HG03432 (cell line): ENCODE measurements around the gene MAN2B1.
A peak's percentile ranks its signal among the peaks of the same experiment; 100 is the strongest.
"Not testable (repeated sequence)": the region's sequence is repeated elsewhere in the genome, so short reads cannot be mapped to it uniquely, and the experiment has no call there.

Source experiments
- ATAC-seq: cut with Tn5 transposase; IDR thresholded peaks from one replicate; pipeline ENCODE4 v1.9.1; 2021; ENCODE audit warnings: mild to moderate bottlenecking, moderate library complexity; ENCODE audit not compliant: unreplicated experiment

Gene MAN2B1

DNA sequence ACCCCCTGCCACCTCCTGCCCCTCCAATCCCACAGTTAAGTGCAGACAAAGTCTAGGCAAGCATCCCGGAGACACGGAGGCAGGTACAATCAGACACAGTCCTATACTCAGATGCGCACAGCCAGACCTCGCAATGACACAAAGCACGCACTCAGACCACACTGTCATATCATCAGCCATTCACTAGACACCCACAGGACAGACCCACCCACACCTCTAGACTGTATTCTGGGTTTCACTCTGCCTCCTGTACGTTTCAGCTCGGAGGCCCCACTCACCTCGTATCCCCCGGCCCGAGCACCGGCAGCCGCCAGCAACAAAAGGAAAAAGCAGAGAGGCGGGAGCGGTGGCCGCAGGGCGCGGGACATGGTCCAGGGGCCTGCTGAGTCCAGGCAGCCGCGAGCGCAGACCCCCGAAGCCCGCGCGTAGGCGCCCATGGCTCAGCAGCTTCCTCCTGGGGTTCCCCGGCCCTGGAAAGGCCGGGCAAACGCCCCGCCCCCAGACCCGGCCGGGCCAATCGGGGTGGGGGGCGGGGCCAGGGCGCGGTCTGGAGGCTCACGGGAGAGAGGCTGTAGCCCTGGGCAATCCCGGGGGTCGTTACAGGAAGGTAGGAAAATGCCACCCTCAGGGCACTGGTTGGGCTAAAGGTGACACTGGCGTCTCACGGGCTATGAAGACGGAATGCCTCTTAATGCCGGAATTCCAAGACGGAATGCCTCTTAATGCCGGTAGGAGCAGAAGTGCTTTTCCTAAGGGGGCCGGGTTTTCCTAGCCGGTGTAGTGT, at the start of gene MAN2B1, which contains the start of gene WDR83:
Gene MAN2B1 (minus strand): TSS at position 478 of the 784 bp plus-strand sequence. CDS start 41 bp downstream, at position 437.
Gene WDR83 (plus strand): TSS at position 543 of the 784 bp plus-strand sequence. CDS start 2,984 bp downstream, outside the sequence.
- ATAC-seq, result peak; percentile 52

DNA sequence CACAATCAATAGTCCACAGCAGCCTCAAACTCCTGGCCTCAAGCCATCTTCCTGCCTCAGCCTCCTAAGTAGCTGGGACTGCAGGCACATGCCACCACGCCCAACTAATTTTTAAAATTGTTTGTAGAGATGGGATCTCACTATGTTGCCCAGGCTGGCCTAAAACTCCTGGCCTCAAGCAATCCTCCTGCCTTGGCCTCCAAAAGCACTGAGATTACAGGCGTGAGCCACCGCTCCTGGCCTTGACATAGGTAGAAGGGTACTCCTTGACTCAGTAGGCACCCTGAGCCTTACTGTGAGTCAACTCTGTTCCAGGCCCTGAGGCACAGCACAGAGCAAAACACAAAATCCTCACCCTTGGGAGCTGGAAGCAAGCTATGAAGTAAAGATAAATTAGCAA, 49.4 kb upstream of the MAN2B1 start:
- ATAC-seq, result no peak

DNA sequence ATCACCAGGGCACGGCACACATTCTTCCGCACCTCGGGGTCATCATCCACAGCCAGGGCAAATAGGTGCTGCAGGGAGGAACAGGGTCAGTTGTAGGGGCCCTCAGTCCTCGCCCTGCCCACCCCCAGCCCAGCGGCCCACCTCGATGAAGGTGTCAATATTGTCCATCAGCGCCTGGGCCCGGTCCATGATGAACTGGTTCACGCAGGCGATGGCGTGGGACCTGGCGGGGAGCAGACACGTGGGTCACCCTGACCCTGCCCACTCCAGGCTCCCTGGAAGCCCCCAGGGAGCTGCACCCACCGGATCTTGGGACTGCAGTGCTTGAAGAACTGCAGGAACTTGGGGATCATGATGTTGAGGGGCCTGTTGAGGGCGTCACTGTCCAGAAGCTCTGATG, 48.6 kb upstream of the MAN2B1 start:
- ATAC-seq, result no peak

DNA sequence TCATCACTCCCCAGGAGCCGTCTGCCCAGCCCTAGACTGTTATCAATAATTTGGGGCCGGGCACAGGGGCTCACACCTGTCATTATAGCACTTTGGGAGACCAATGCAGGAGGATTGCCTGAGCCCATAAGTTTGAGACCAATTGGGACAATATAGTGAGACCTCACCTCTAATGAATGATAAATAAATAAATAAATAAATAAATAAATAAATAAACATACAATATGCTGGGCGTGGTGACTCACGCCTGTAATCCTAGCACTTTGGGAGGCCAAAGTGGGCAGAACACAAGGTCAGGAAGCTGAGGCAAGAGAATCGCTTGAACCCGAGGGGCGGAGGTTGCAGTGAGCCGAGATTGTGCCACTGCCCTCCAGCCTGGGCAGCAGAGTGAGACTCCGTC, 46.8 kb upstream of the MAN2B1 start:
- ATAC-seq, result not testable (repeated sequence)

DNA sequence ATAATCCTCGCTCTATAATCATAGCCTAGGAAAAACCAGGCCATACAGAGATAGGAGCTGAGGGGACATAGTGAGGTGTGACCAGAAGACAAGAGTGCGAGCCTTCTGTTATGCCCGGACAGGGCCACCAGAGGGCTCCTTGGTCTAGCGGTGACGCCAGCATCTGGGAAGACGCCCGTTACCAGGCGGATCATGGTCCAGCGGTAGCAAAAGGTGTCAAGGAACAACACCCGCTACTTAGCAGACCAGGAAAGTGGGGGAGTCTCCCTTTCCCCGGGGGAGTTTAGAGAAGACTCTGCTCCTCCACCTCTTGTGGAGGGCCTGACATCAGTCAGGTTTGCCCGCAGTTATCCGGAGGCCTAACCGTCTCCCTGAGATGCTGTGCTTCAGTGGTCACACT, 45.5 kb upstream of the MAN2B1 start:
- ATAC-seq, result not testable (repeated sequence)

DNA sequence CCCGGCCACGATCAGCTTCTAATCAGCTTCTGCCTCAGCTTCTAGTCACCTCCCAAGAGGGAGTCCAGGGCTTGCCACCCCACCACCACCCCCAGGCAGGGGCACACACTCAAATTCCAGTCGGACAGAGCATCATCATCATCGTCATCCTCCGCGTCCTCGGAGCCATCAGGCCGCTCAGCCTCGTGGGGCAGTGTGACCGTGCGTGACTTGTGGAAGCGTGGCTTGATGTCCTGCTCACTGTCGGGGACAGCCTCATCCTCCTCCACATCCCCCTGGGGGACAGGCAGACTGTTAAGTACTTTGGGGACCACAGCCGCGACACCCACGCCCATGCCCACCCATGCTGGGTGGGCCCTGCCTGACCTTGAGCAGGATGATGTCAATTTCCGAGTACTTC, 44.6 kb upstream of the MAN2B1 start:
- no peak for ATAC-seq

DNA sequence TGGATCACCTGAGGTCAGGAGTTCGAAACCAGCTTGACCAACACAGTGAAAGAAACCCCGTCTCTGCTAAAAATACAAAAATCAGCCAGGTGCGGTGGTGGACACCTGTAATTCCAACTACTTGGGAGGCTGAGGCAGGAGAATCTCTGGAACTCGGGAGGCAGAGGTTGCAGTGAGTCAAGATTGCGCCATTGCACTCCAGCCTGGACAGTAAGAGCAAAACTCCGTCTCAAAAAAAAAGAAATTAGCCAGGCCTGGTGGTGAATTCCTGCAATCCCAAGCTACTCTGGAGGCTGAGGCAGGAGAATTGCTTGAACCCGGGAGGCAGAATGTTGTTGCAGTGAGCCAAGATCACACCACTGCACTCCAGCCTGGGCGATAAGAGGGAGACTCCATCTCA, 42.1 kb upstream of the MAN2B1 start:
- ATAC-seq, result no peak

DNA sequence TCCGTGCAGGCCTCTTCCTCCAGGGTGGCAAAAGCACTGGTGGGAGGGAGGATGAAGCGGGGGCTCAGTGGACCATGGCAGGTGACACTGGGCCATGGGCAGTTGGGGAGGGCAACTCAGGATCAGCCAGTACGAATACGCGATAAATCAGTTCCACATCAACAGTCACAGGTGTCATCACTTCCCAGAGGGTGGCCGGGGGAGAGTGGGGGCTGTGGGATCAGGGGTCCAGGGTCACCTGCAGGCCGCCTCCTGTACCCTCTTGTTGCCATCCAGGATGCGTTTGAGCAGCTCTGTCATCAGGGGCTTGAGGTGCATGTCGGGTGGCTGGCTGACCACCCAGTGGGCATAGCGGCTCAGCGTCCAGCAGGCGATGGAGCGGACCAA, 39.8 kb upstream of the MAN2B1 start:
- no peak for ATAC-seq

DNA sequence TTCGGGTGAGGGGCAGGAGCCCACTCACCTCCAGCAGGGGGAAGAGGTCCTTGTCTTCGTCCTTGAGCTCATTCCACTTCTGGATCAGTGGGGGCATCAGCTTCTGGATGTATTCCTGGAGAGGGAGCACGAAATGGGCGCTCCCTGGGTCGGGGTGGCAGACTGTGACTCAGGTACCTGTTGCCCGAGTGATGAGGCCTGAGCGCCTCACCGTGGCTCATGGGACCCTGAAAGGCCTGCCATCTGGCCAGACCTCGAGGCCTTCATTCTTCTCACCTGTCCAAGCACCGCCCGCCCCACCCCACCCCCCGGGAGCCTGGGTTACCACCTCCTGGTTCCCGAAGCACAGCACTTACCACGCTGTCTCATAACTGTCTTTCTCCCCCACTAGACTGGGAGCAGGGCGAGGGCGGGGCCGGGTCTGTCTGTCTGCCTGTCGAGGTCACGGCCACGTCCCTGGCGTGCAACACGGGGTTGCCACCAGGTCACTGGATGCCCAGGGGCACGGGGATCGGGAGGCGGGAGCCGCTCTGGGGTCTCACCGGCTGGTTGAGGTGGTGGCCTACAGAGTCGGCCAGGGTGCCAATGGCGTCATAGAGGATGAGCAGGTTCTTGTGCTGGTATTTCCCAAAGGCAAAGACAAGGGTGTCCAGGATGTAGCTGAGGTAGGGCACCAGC, 39.3 kb upstream of the MAN2B1 start:
- ATAC-seq, result no peak

DNA sequence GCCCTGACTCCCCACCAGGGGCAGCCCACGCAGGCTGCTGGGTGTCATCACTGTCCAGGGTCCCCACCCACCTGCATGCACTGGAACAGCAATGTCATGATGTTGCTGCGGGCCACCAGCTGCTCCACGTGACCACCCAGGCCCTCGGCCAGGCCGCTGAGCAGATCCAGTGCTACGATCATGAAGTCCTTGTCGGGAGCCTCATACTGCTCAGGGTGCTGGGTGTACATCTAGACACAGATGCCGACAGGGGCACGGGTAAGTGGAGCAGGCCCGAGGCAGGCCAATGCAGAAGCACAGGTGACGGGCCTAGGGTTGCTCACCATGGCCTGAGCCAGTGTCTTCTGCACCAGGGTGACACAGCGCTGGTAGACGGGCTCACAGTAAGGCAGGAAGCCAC, 38.6 kb upstream of the MAN2B1 start:
- ATAC-seq, result no peak

DNA sequence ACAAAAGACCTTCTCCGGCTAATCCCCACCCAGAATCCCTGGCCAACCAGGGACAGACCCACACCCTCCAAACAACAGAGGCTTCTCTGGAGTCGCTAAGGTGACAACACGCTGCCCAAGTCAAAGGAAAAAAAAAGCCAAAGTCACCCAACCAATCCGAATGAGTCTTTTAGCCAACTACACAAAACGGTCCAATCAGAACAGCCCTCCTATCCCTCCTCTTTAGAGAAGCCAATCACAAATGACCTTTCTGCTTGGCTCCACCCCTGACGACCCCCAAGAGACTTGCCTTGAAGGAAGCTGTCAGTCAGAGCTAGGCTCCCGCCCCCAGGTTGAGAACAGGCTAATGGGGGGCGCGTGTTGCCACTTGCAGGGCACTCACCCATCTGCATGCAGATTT, 36.5 kb upstream of the MAN2B1 start:
- ATAC-seq, result no peak

DNA sequence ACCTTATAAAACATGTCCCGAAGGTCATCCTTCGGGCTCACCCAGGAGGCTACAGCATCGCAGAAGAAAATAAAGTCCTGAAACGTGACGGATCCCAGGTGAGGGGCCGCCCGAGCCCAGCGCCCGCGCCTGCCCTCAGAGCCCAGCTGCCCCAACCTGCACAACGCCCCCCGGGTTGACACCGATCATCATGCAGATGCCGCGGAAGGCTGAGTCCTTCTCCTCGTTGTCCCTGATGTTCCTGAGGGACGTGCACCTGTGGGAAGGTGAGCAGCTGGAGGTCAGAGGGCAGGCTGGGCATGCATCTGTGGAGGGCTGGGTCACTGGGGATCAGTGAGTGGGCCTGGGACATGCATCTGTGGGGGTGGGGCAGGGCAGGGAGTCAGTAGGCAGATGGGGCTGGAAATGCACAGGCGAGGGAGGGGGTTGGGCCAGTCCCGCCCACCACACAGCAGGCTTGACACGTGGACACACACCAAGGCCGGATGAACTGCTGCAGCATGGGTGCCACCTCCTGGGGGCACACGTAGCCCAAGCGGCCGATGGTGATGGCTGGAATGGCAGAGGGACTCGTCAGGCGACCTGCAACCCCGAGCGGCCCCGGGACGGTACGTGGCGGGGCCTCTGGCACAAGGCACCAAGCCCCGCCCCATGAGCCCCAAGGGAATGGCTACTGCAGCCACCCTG, 35.2 kb upstream of the MAN2B1 start:
- no peak for ATAC-seq

DNA sequence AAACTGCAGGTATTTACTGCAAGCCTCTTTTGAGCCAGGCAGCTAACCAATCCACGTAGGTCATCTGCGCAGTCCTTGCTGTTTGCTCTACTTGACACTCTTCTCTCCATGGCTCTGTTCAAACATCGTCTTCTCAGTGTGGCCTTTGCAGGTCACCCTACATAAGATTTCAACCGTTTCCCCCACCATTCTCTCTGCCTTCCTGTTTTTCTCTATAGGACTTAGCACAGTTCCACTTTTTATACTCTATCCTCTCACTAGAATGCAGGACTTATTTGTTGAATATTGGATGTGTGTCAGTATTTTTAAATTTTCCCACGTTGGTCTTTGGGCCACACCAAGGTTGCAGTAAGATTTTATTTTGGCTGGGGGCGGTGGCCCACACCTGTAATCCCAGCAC, 31.6 kb upstream of the MAN2B1 start:
- ATAC-seq, result no peak

DNA sequence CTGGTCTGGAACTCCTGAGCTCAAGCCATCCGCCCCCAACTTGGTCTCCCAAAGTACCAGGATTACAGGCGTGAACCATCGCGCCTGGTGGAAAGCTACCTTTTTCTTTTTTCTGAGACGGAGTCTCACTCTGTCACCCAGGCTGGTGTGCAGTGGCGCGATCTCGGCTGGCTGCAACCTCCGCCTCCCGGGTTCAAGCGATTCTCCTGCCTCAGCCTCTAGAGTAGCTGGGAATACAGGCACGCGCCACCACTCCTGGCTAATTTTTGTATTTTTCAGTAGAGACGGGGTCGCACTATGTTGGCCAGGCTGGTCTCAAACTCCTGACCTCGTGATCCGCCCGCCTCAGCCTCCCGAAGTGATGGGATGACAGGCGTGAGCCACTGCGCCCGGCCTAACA, 30.9 kb upstream of the MAN2B1 start:
- ATAC-seq, result not testable (repeated sequence)

DNA sequence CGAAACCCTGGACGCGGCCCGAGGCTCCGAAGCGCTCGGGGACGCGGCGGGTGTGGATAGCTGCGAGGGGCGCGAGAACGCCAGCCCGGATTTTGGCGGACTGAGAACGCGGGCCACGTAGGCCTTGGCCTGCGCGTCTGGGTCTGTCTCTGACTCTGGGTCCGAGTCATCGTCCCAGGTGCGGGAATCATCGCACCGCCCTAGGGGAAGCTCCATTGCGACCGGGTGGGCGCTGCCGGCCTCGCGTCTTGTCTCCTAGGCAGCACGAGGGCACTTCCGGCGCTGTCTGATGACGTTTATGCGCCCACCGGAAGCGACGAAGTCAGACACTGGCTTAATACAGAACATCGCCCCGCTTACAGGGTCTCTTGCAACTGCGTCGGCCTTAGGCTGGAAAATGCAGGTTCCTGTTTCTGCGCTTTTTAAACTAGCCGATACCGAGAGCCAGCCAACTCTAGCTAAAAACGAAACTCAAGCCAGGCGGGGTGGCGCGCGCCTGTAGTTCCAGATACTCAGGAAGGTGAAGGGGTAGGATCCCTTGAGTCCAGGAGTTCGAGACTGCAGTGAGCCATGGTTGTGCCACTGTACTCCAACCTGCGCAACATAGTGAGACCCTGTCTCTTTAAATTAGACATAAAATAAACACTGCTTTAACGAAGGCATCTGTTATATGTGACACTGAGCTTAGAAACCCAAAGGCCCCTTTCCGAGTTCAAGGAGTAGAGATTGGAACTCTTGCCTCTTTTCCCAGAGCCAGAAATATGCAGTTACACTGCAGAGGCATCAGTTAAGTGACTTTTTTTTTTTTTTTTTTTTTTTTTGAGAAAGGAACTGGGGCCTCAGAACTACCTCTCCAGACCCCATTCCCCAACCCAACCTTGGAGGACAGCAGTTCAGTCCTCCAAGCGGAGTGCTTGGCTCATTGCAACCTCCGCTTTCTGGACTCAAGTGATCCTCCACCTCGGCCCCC, 30.1 kb upstream of the MAN2B1 start, which contains the start of gene FBXW9:
Gene FBXW9 (minus strand): TSS at position 266 of the 970 bp plus-strand sequence. CDS start 50 bp downstream, at position 216.
- peak; percentile 74 for ATAC-seq

DNA sequence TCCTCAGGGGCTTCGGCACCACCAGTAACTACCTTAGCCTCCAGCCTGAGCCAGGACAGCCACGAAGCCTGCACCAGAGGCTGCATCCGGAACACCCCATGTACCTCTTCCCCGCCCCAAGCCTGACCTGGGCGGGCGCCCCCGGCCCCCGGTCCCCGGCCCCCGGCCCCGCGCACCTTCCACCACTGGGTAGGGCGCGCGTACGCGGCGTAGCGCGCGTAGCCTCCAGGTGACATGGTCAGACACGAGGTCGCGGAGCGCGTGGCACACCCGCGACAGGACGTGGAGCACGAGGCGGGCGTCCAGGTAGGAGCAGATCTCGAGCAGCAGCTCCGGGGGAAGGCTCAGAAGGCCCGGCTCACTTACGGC, 29.4 kb upstream of the MAN2B1 start:
- ATAC-seq, result peak; percentile 17

DNA sequence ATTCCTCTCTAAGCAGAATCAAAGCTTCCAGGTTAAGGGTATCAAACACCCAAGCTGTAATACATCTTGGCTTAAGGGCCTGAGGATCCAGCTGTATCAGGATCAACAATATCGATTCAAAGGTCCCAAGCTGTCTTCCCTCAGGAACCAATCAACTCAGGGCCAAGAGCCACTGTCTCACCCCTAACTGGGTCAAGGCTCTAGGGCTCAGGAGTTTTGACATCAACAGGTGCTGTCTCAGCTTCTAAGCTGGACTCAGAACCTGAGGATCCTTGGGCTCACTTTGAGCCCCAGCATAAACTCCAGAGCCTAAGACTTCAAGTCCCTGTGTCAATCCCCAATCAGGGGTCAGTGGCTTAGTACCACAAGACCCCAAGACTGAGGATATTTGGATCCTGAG, 29.0 kb upstream of the MAN2B1 start:
- no peak for ATAC-seq

DNA sequence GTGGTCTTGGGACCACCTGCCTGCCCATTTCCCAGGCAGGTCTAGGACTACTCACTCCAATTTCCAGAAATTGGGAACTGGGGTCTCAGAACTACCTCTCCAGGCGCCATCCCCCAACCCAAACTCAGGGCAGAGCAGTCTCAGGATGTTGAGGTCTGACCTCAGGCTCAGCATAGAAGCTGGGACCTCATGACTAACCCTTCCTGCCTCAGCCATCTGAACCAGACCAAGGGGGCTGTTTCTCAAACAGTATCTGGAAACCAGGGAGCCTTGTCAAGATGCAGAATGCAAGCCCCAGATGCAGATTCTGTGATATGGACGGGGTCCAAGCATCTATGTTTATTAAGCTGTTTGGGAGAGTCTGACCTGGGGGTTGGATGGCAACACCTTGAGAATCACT, 28.6 kb upstream of the MAN2B1 start:
- no peak for ATAC-seq

DNA sequence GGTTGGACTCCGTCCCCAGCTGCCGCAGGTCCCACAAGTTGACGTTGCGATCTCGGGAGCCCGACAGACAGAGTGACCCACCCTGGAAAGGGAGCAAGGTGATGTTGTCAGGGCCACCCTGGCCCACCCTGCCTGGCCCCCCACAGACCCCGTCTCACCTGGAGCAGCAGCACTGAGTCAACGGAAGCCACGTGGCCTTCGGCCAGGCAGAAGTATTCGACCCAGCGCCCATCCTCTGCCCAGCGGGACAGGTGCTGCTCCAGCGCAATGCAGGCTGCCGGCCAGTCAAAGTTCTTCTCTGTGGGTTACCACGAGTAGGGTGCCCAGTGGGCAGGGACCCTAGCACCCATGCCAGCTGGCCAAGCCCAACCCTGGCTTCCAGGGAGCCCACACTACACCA, 28.1 kb upstream of the MAN2B1 start:
- ATAC-seq, result no peak

DNA sequence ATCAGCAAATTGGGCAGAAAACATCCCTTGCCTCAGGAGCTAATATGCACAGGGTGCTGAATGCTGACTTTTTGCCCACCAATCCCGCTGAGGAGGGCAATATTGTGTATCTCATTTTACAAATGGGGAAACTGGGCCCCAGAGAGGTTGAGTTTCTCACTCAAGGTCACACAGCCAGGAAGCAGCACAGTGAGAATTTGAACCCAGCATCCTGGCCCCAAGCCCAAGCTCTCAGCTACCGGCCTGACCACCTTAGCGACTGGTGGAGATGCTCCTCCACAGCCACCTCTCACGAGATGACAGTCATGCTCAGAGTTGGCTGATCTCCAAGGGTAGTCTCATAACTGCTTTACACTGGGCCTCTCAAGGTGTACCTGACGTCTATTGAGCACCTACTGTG, 26.4 kb upstream of the MAN2B1 start:
- ATAC-seq, result no peak
